Testis (tissue), 3 donors: ENCODE results near the gene YPEL4. TPM values are rescaled to one million over a fixed set of nuclear protein-coding genes. Genes with fewer than 3 reads are reported as not detected.

ENCODE experiments used
- DNase-seq: peaks from one replicate; pipeline ENCODE4 v3.0.0-alpha.2; 2019
- H3K27ac ChIP-seq, 2 donors: fragments of 200-600 bp; sonication (generic); one replicate each; pipeline ENCODE4 v1.5.1; 2019
- H3K27me3 ChIP-seq: fragments of 200-600 bp; sonication (generic); one replicate; pipeline ENCODE4 v1.5.1; 2019
- H3K36me3 ChIP-seq: fragments of 200-600 bp; sonication (generic); one replicate; pipeline ENCODE4 v1.5.1; 2017; ENCODE audit warnings: low read depth; ENCODE audit errors: missing control alignments
- H3K4me1 ChIP-seq: fragments of 200-600 bp; sonication (generic); one replicate; pipeline ENCODE4 v1.5.1; 2019
- H3K4me3 ChIP-seq, 2 donors: fragments of 200-600 bp; sonication (generic); one replicate each; pipeline ENCODE4 v1.5.1; 2017 to 2019
- H3K9me3 ChIP-seq: fragments of 200-600 bp; sonication (generic); one replicate; pipeline ENCODE4 v1.5.1; 2017
- CTCF ChIP-seq, 3 experiments: fragments of 450-650 bp in 2 of 3; fragments of 200-600 bp in 1 of 3; sonication (generic) in 1 of 3; IDR thresholded peaks; one replicate each; pipeline ENCODE4 v1.5.1; 2016 to 2019; ENCODE audit warnings: antibody characterized with exemption in 3 of 3, mild to moderate bottlenecking in 2 of 3, moderate library complexity in 1 of 3
- POLR2A ChIP-seq: fragments of 450-650 bp; IDR thresholded peaks from one replicate; pipeline ENCODE4 v1.6.1; 2017; ENCODE audit warnings: antibody characterized with exemption, mild to moderate bottlenecking, moderate library complexity
- WGBS, 2 donors: methylation state at CpG; one replicate each; pipeline ENCODE4 v1.1.5; 2018; 5-methylcytosine and 5-hydroxymethylcytosine counted together
- intact Hi-C: fragments of 100-400 bp; cut with DNase I; formaldehyde crosslinking; loops from one replicate; pipeline ENCODE4 v1.15.1; 2023; ENCODE audit warnings: low total_unique reads
- polyA plus RNA-seq: library from polyadenylated mRNA; stranded (reverse); fragments of 350-450 nt; fragmentation: Illumina TruSeq; extraction: RNeasy Lipid Tissue Mini Kit (QIAGEN cat#74804); gene quantifications from one replicate; pipeline ENCODE4 v1.2.3, GENCODE V29; 2014; ENCODE audit warnings: low read depth, low replicate concordance; ENCODE audit not compliant: insufficient read depth
- total RNA-seq, 2 donors: library from RNA; depleted of rRNA; stranded (reverse); fragments of >200 nt; gene quantifications; one replicate each; pipeline ENCODE4 v1.2.3, GENCODE V29; 2016

YPEL4 gene
- total and polyA plus RNA-seq, 3 donors from 2014 or later = 1.4 to 4.2 (median 3.4) TPM

GRCh38 chr11:57645689-57646085, 4.0 kb downstream of the YPEL4 start:
- no peak for DNase-seq
- H3K4me3 ChIP-seq = no peak overlapping the region
- no peaks in the 10 kb centered on the region for H3K27me3 ChIP-seq
- intact Hi-C loops = no loop called here
- H3K27ac ChIP-seq = peak overlapping the region in 1 of 2 donors; percentile 23
- no peaks in the 10 kb centered on the region for H3K36me3 ChIP-seq
- peaks cover 43% of the 10 kb centered on the region for H3K4me1 ChIP-seq
- 24 to 37% methylated on average over 3 to 5 of the region's 5 CpGs for WGBS, 2 donors
- H3K9me3 ChIP-seq = no peaks in the 10 kb centered on the region
- TF ChIP-seq POLR2A (no peak), CTCF (IDR thresholded peaks at IDR 0.05) (no peak)

- Histone ChIP-seq H3K36me3 (no peaks in the 10 kb centered on the region), H3K27me3 (no peaks in the 10 kb centered on the region), H3K4me3 (no peak overlapping the region), H3K27ac (peak overlapping the region in 1 of 2 donors; percentile 23), H3K9me3 (no peaks in the 10 kb centered on the region), H3K4me1 (peaks cover 43% of the 10 kb centered on the region)
- TF ChIP-seq POLR2A (no peak), CTCF (IDR thresholded peaks at IDR 0.05) (peak; percentile 53 to 88 (median 56))
- WGBS, 2 donors = 25 to 31% methylated on average over 17 of the region's 17 CpGs
- intact Hi-C loops = no loop called here
- peak; percentile 87 for DNase-seq
Observed at GRCh38 chr11:57644748-57645688, 4.7 kb downstream of the YPEL4 start.

GRCh38 chr11:57643802-57644201, 5.9 kb downstream of the YPEL4 start:
- intact Hi-C loops = no loop called here
- Histone ChIP-seq H3K27me3 (no peaks in the 10 kb centered on the region), H3K4me3 (no peak overlapping the region), H3K36me3 (no peaks in the 10 kb centered on the region), H3K27ac (no peak overlapping the region), H3K4me1 (peaks cover 40% of the 10 kb centered on the region), H3K9me3 (no peaks in the 10 kb centered on the region)
- TF ChIP-seq CTCF (IDR thresholded peaks at IDR 0.05) (no peak), POLR2A (no peak)
- no peak for DNase-seq
- WGBS, 2 donors = 80 to 82% methylated on average over 3 of the region's 3 CpGs

GRCh38 chr11:57641011-57641807, 8.5 kb downstream of the YPEL4 start:
- 45 to 61% methylated on average over 5 to 7 of the region's 7 CpGs for WGBS, 2 donors
- Histone ChIP-seq H3K27ac (no peak overlapping the region), H3K27me3 (no peaks in the 10 kb centered on the region), H3K4me1 (peaks cover 38% of the 10 kb centered on the region), H3K9me3 (no peaks in the 10 kb centered on the region), H3K36me3 (no peaks in the 10 kb centered on the region), H3K4me3 (no peak overlapping the region)
- intact Hi-C loops = no loop called here
- DNase-seq = no peak
- TF ChIP-seq CTCF (IDR thresholded peaks at IDR 0.05) = peak in 2 of 3 experiments; percentile 35 to 36
- TF ChIP-seq POLR2A = no peak
